Activated naive CD4-positive, alpha-beta T cell treated with anti-CD3 and anti-CD28 coated beads for 36 hours (primary cell): ENCODE results near the gene TARS3. TPM values are rescaled to one million over a fixed set of nuclear protein-coding genes. Genes with fewer than 3 reads are reported as not detected.

Experiments
- CTCF ChIA-PET: fragments of 350-600 bp; sonication (Branson Sonifier 250); formaldehyde crosslinking; loops from one replicate; lab custom pipeline; 2021; ENCODE audit warnings: antibody characterized with exemption; lab: Charles Lee
- DNase-seq: peaks from one replicate; pipeline ENCODE4 v3.0.0-alpha.2; 2020
- H3K27ac Mint-ChIP-seq: one replicate; pipeline ENCODE4 v1.8.0; 2021; ENCODE audit warnings: mild to moderate bottlenecking, mixed read lengths
- H3K27me3 Mint-ChIP-seq: one replicate; pipeline ENCODE4 v1.8.0; 2021; ENCODE audit warnings: low read depth, mixed read lengths
- H3K36me3 Mint-ChIP-seq: one replicate; pipeline ENCODE4 v1.8.0; 2021; ENCODE audit warnings: low read depth, mixed read lengths
- H3K4me1 Mint-ChIP-seq: one replicate; pipeline ENCODE4 v1.8.0; 2021; ENCODE audit warnings: low read depth, mixed read lengths
- H3K4me3 Mint-ChIP-seq: one replicate; pipeline ENCODE4 v1.8.0; 2021; ENCODE audit warnings: mild to moderate bottlenecking, moderate library complexity, mixed read lengths
- H3K9me3 Mint-ChIP-seq: one replicate; pipeline ENCODE4 v1.8.0; 2021; ENCODE audit warnings: mixed read lengths
- intact Hi-C: fragments of 100-400 bp; cut with micrococcal nuclease; formaldehyde crosslinking; loops from one replicate; pipeline ENCODE4 v1.15.1; 2023
- total RNA-seq, 2 experiments: library from RNA; stranded (reverse); gene quantifications; one replicate each; pipeline ENCODE4 v1.2.3, GENCODE V29; 2021

TARS3 gene
- total RNA-seq, 2 experiments from 2014 or later, result 6.9 to 8.0 TPM

GRCh38 chr15:101651554-101652097 lies 72.6 kb downstream of the TARS3 start:
- H3K4me1 Mint-ChIP-seq, result peaks cover 50% of the 10 kb centered on the region
- H3K4me3 Mint-ChIP-seq, result peak overlapping the region; percentile 89
- CTCF ChIA-PET, result no interaction called here
- DNase-seq, result peak; percentile 23
- H3K27ac Mint-ChIP-seq, result peak overlapping the region; percentile 92
- H3K27me3 Mint-ChIP-seq, result no peaks in the 10 kb centered on the region
- intact Hi-C loops, result loop anchor here (1.0 to 5.0 kb wide), 9 partner anchors 10 to 1054 kb away; partner anchors contain the start of genes SELENOS and TARS3
- H3K9me3 Mint-ChIP-seq, result no peaks in the 10 kb centered on the region
- H3K36me3 Mint-ChIP-seq, result peaks cover 7% of the 10 kb centered on the region

GRCh38 chr15:101650145-101650544 lies 74.1 kb downstream of the TARS3 start:
- Mint-ChIP-seq H3K27me3 (no peaks in the 10 kb centered on the region), H3K36me3 (peaks cover 15% of the 10 kb centered on the region), H3K4me1 (peaks cover 53% of the 10 kb centered on the region), H3K9me3 (no peaks in the 10 kb centered on the region), H3K27ac (peak overlapping the region; percentile 92), H3K4me3 (peak overlapping the region; percentile 89)
- intact Hi-C loops, result loop anchor here (5.0 kb wide), 3 partner anchors 373 to 1053 kb away; partner anchors contain the start of gene SELENOS
- no peak for DNase-seq
- CTCF ChIA-PET, result interaction anchor here (2.1 to 2.4 kb wide), 2 partner anchors 9 to 361 kb away, joined by 6 to 11 read pairs; no protein-coding TSS in a partner anchor

- Mint-ChIP-seq H3K36me3 (peaks cover 21% of the 10 kb centered on the region), H3K27me3 (no peaks in the 10 kb centered on the region), H3K4me1 (peaks cover 43% of the 10 kb centered on the region), H3K9me3 (no peaks in the 10 kb centered on the region), H3K4me3 (no peak overlapping the region), H3K27ac (no peak overlapping the region)
- intact Hi-C loops, result loop anchor here (5.0 kb wide), 1 partner anchor 641 kb away; no protein-coding TSS in a partner anchor
- DNase-seq, result no peak
- CTCF ChIA-PET, result interaction anchor here (1.2 to 2.4 kb wide), 2 partner anchors 9 to 359 kb away, joined by 3 to 6 read pairs; no protein-coding TSS in a partner anchor
Observed at GRCh38 chr15:101648356-101648755, 75.9 kb downstream of the TARS3 start.

- CTCF ChIA-PET, result no interaction called here
- Mint-ChIP-seq H3K27ac (no peak overlapping the region), H3K27me3 (no peaks in the 10 kb centered on the region), H3K9me3 (no peaks in the 10 kb centered on the region), H3K4me3 (no peak overlapping the region), H3K36me3 (peaks cover 27% of the 10 kb centered on the region), H3K4me1 (peaks cover 49% of the 10 kb centered on the region)
- no peak for DNase-seq
- intact Hi-C loops, result loop anchor here (5.0 kb wide), 1 partner anchor 640 kb away; no protein-coding TSS in a partner anchor
Observed at GRCh38 chr15:101647251-101647650, 77.0 kb downstream of the TARS3 start.

GRCh38 chr15:101646672-101647071 lies 77.6 kb downstream of the TARS3 start:
- Mint-ChIP-seq H3K36me3 (peaks cover 27% of the 10 kb centered on the region), H3K27me3 (no peaks in the 10 kb centered on the region), H3K4me3 (no peak overlapping the region), H3K27ac (peak overlapping the region; percentile 72), H3K4me1 (peaks cover 54% of the 10 kb centered on the region), H3K9me3 (no peaks in the 10 kb centered on the region)
- intact Hi-C loops, result loop anchor here (5.0 kb wide), 1 partner anchor 639 kb away; no protein-coding TSS in a partner anchor
- no peak for DNase-seq
- CTCF ChIA-PET, result no interaction called here

- intact Hi-C loops, result loop anchor here (5.0 kb wide), 1 partner anchor 140 kb away; no protein-coding TSS in a partner anchor
- H3K36me3 Mint-ChIP-seq, result peaks cover 33% of the 10 kb centered on the region
- CTCF ChIA-PET, result interaction anchor here (0.7 to 5.0 kb wide), 13 partner anchors 8 to 353 kb away, joined by 3 to 45 read pairs (median 6); partner anchors contain the start of gene SNRPA1
- no peak overlapping the region for H3K4me3 Mint-ChIP-seq
- H3K4me1 Mint-ChIP-seq, result peaks cover 32% of the 10 kb centered on the region
- no peaks in the 10 kb centered on the region for H3K9me3 Mint-ChIP-seq
- peak overlapping the region; percentile 68 for H3K27ac Mint-ChIP-seq
- DNase-seq, result no peak
- H3K27me3 Mint-ChIP-seq, result no peaks in the 10 kb centered on the region
Observed at GRCh38 chr15:101642361-101642760, 81.9 kb downstream of the TARS3 start.

GRCh38 chr15:101641894-101642293 lies 82.4 kb downstream of the TARS3 start:
- Mint-ChIP-seq H3K4me3 (no peak overlapping the region), H3K27ac (peak overlapping the region; percentile 68), H3K9me3 (no peaks in the 10 kb centered on the region), H3K4me1 (peaks cover 30% of the 10 kb centered on the region), H3K36me3 (peaks cover 33% of the 10 kb centered on the region), H3K27me3 (no peaks in the 10 kb centered on the region)
- no peak for DNase-seq
- intact Hi-C loops, result loop anchor here (1.0 to 5.0 kb wide), 4 partner anchors 10 to 342 kb away; partner anchors contain the start of gene TM2D3
- CTCF ChIA-PET, result interaction anchor here (0.6 to 5.0 kb wide), 19 partner anchors 8 to 353 kb away, joined by 3 to 45 read pairs (median 4); partner anchors contain the start of gene SNRPA1

GRCh38 chr15:101641129-101641764 lies 83.0 kb downstream of the TARS3 start:
- H3K27me3 Mint-ChIP-seq, result no peaks in the 10 kb centered on the region
- peak overlapping the region; percentile 59 for H3K27ac Mint-ChIP-seq
- CTCF ChIA-PET, result interaction anchor here (0.6 to 5.0 kb wide), 22 partner anchors 9 to 352 kb away, joined by 3 to 45 read pairs (median 4); partner anchors contain the start of gene SNRPA1
- peaks cover 30% of the 10 kb centered on the region for H3K4me1 Mint-ChIP-seq
- H3K9me3 Mint-ChIP-seq, result no peaks in the 10 kb centered on the region
- intact Hi-C loops, result loop anchor here (1.0 to 5.0 kb wide), 4 partner anchors 11 to 341 kb away; partner anchors contain the start of gene TM2D3
- peaks cover 33% of the 10 kb centered on the region for H3K36me3 Mint-ChIP-seq
- no peak overlapping the region for H3K4me3 Mint-ChIP-seq
- peak; percentile 86 for DNase-seq

GRCh38 chr15:101639667-101640066 lies 84.6 kb downstream of the TARS3 start:
- CTCF ChIA-PET, result interaction anchor here (0.9 to 5.0 kb wide), 4 partner anchors 9 to 342 kb away, joined by 3 to 45 read pairs (median 11); partner anchors contain the start of gene SNRPA1
- Mint-ChIP-seq H3K9me3 (no peaks in the 10 kb centered on the region), H3K27ac (no peak overlapping the region), H3K4me1 (peaks cover 27% of the 10 kb centered on the region), H3K27me3 (no peaks in the 10 kb centered on the region), H3K4me3 (no peak overlapping the region), H3K36me3 (peaks cover 23% of the 10 kb centered on the region)
- no peak for DNase-seq
- intact Hi-C loops, result loop anchor here (5.0 kb wide), 1 partner anchor 137 kb away; no protein-coding TSS in a partner anchor

- CTCF ChIA-PET, result no interaction called here
- H3K27ac Mint-ChIP-seq, result no peak overlapping the region
- H3K4me1 Mint-ChIP-seq, result peaks cover 20% of the 10 kb centered on the region
- peaks cover 17% of the 10 kb centered on the region for H3K36me3 Mint-ChIP-seq
- intact Hi-C loops, result no loop called here
- no peak overlapping the region for H3K4me3 Mint-ChIP-seq
- H3K27me3 Mint-ChIP-seq, result no peaks in the 10 kb centered on the region
- no peak for DNase-seq
- no peaks in the 10 kb centered on the region for H3K9me3 Mint-ChIP-seq
Observed at GRCh38 chr15:101637919-101638318, 86.4 kb downstream of the TARS3 start.

GRCh38 chr15:101637516-101637915 lies 86.8 kb downstream of the TARS3 start:
- Mint-ChIP-seq H3K4me1 (peaks cover 16% of the 10 kb centered on the region), H3K4me3 (no peak overlapping the region), H3K27ac (no peak overlapping the region), H3K27me3 (no peaks in the 10 kb centered on the region), H3K36me3 (peaks cover 17% of the 10 kb centered on the region), H3K9me3 (no peaks in the 10 kb centered on the region)
- no peak for DNase-seq
- CTCF ChIA-PET, result no interaction called here
- intact Hi-C loops, result no loop called here

- no peaks in the 10 kb centered on the region for H3K9me3 Mint-ChIP-seq
- no peak for DNase-seq
- intact Hi-C loops, result no loop called here
- CTCF ChIA-PET, result no interaction called here
- H3K27ac Mint-ChIP-seq, result no peak overlapping the region
- peaks cover 17% of the 10 kb centered on the region for H3K36me3 Mint-ChIP-seq
- peaks cover 11% of the 10 kb centered on the region for H3K4me1 Mint-ChIP-seq
- H3K4me3 Mint-ChIP-seq, result no peak overlapping the region
- no peaks in the 10 kb centered on the region for H3K27me3 Mint-ChIP-seq
Observed at GRCh38 chr15:101637038-101637437, 87.2 kb downstream of the TARS3 start.
